ENCODE measurements around the gene KLHDC4. TPM values are rescaled to one million over a fixed set of nuclear protein-coding genes. Genes with fewer than 3 reads are reported as not detected.

Gene KLHDC4
- total and polyA plus RNA-seq, 9 of the 15 experiments (the other 6 are each of a cell fraction or from before 2014, with no cell fraction given), result 1.3 to 68.1 (median 32.8) TPM

- TF ChIP-seq ETV1 (tag; conservative IDR thresholded peaks at IDR 0.05; ENCODE audit: low read depth), result no peak
- TF ChIP-seq ARID3B (CRISPR knock-in tag; IDR thresholded peaks at IDR 0.05; ENCODE audit: borderline replicate concordance), result no peak
- TF ChIP-seq BHLHE40 (IDR thresholded peaks at IDR 0.05; ENCODE audit: low read length), result no peak
- TF ChIP-seq MLLT1 (IDR thresholded peaks at IDR 0.05), result no peak
- TF ChIP-seq HNRNPLL (IDR thresholded peaks at IDR 0.05; ENCODE audit: low read depth, low read length, poor library complexity, severe bottlenecking), result no peak
- no peak for TF ChIP-seq MTA1 (IDR thresholded peaks at IDR 0.05; ENCODE audit: borderline replicate concordance)
- TF ChIP-seq NBN (IDR thresholded peaks at IDR 0.05; ENCODE audit: low read depth), result no peak
- no peak for TF ChIP-seq NELFE (IDR thresholded peaks at IDR 0.05; ENCODE audit: insufficient read depth, insufficient read length)
- no peak for TF ChIP-seq U2AF1 (optimal IDR thresholded peaks at IDR 0.05; ENCODE audit: low read depth, low read length)
- TF ChIP-seq ZNF589 (CRISPR knock-in tag; IDR thresholded peaks at IDR 0.05; ENCODE audit: low read depth), result no peak
- no peak for TF ChIP-seq TCF7L2 (IDR thresholded peaks at IDR 0.05; ENCODE audit: low read depth, low read length)
- TF ChIP-seq TOE1 (IDR thresholded peaks at IDR 0.05; ENCODE audit: borderline replicate concordance), result no peak
- TF ChIP-seq TOE1 (CRISPR knock-in tag; IDR thresholded peaks at IDR 0.05; ENCODE audit: borderline replicate concordance, low read depth), result no peak
Measured at GRCh38 chr16:87691686-87692079, 74.1 kb downstream of the KLHDC4 start (continued).
